ENCODE measurements around the gene CCPG1.

- TF ChIP-seq TAF1 (IDR thresholded peaks at IDR 0.05; ENCODE audit: low read depth) (no peak), CTCF (IDR thresholded peaks at IDR 0.05; ENCODE audit: poor library complexity, severe bottlenecking) (no peak), REST (IDR thresholded peaks at IDR 0.05; ENCODE audit: borderline replicate concordance) (no peak), SMC3 (conservative IDR thresholded peaks at IDR 0.05; ENCODE audit: poor library complexity) (no peak), EP300 (conservative IDR thresholded peaks at IDR 0.05; ENCODE audit: poor library complexity, severe bottlenecking) (no peak), EZH2 (IDR thresholded peaks at IDR 0.05; ENCODE audit: borderline replicate concordance, insufficient read depth, low read length, poor library complexity, severe bottlenecking) (no peak)
Observed at GRCh38 chr15:55353025-55353424, 55.1 kb downstream of the CCPG1 start.
